HepG2 (cell line): ENCODE measurements around the gene KRTAP4-16. TPM values are rescaled to one million over a fixed set of nuclear protein-coding genes. Genes with fewer than 3 reads are reported as not detected.
A peak's percentile ranks its signal among the peaks of the same experiment; 100 is the strongest.
"Not testable (repeated sequence)": the region's sequence is repeated elsewhere in the genome, so short reads cannot be mapped to it uniquely, and the experiment has no call there.

ENCODE experiments used
- GABPA ChIP-seq, 2 experiments: IDR thresholded peaks; 2 replicates each; pipeline ENCODE4 v1.6.1; 2011 to 2016; ENCODE audit warnings: low read depth in 2 of 2, low read length in 1 of 2, missing biosample characterization in 1 of 2, missing genetic modification characterization in 1 of 2
- HMG20B ChIP-seq: conservative IDR thresholded peaks from 2 replicates; pipeline ENCODE4 v1.6.1; 2016; ENCODE audit warnings: missing genetic modification reagents, missing compliant biosample characterization
- IRF2 ChIP-seq: IDR thresholded peaks from 2 replicates; pipeline ENCODE4 v1.6.1; 2018; ENCODE audit warnings: missing genetic modification reagents, missing compliant biosample characterization
- MAFK ChIP-seq, 2 experiments: IDR thresholded peaks in 1 of 2; conservative IDR thresholded peaks in 1 of 2; 2 replicates each; pipeline ENCODE4 v1.6.1; 2011; ENCODE audit warnings: improper control_type of control experiment in 2 of 2, low read length in 2 of 2
- MBD4 ChIP-seq: IDR thresholded peaks from 2 replicates; pipeline ENCODE4 v1.6.1; 2012; ENCODE audit warnings: low read length, inconsistent platforms, borderline replicate concordance
- MEIS2 ChIP-seq: sonication (generic); formaldehyde crosslinking; IDR thresholded peaks from 2 replicates; pipeline ENCODE4 v1.9.0; 2021; ENCODE audit warnings: mild to moderate bottlenecking, missing genetic modification reagents
- NR2F1 ChIP-seq, 2 experiments: fragments of 450-650 bp in 1 of 2; formaldehyde crosslinking in 1 of 2; IDR thresholded peaks; 2 replicates each; pipeline versions ENCODE4 v1.5.0 to v1.6.1; 2016 to 2020; ENCODE audit warnings: mild to moderate bottlenecking in 1 of 2, missing compliant biosample characterization in 1 of 2, missing genetic modification reagents in 1 of 2, moderate library complexity in 1 of 2
- PITX1 ChIP-seq: sonication (generic); formaldehyde crosslinking; IDR thresholded peaks from 2 replicates; pipeline ENCODE4 v1.5.1; 2020; ENCODE audit warnings: mild to moderate bottlenecking, missing genetic modification reagents
- SMC3 ChIP-seq: IDR thresholded peaks from 2 replicates; pipeline ENCODE4 v1.6.1; 2011; ENCODE audit warnings: low read length, improper control_type of control experiment
- TBL1XR1 ChIP-seq: fragments of 150-350 bp; IDR thresholded peaks from 2 replicates; pipeline ENCODE4 v1.6.1; 2014; ENCODE audit warnings: borderline replicate concordance, low read length; ENCODE audit not compliant: partially characterized antibody
- TEAD3 ChIP-seq: optimal IDR thresholded peaks from 2 replicates; pipeline ENCODE3; 2016; ENCODE audit warnings: borderline replicate concordance
- ZNF292 ChIP-seq: sonication (generic); formaldehyde crosslinking; IDR thresholded peaks from 2 replicates; pipeline ENCODE4 v1.8.1; 2022; ENCODE audit warnings: mild to moderate bottlenecking, low read depth, missing genetic modification reagents, borderline replicate concordance
- polyA plus RNA-seq, 8 experiments: library from polyadenylated mRNA; depleted of rRNA in 3 of 8; stranded (reverse) in 7 of 8; unstranded in 1 of 8; fragments of >200 nt; fragmentation: Illumina TruSeq in 4 of 8; extraction: Trizol in 4 of 8; gene quantifications; 2 replicates each; pipeline versions ENCODE4 v1.2.1 to v1.2.3, GENCODE V29; 2011 to 2016; ENCODE audit warnings: low read depth in 4 of 8, missing spikeins in 1 of 8, mixed read lengths in 1 of 8; ENCODE audit not compliant: insufficient read depth in 1 of 8
- total RNA-seq, 5 experiments: library from RNA; depleted of rRNA; stranded (reverse); fragments of >200 nt; fragmentation: Illumina TruSeq; extraction: Trizol; gene quantifications; 2 replicates each; pipeline ENCODE4 v1.2.3, GENCODE V29; 2016; ENCODE audit warnings: low read depth in 1 of 5
- TF ChIP-seq, protein P1 (sequence below): sonication (generic); formaldehyde crosslinking; IDR thresholded peaks from 2 replicates; pipeline ENCODE4 v1.4.0; 2020; ENCODE audit warnings: mild to moderate bottlenecking, missing genetic modification reagents, borderline replicate concordance
- TF ChIP-seq, protein P2 (sequence below): IDR thresholded peaks from 2 replicates; pipeline ENCODE4 v1.6.1; 2016
- TF ChIP-seq, protein P3 (sequence below): sonication (generic); formaldehyde crosslinking; IDR thresholded peaks from 2 replicates; pipeline ENCODE4 v1.4.0; 2020; ENCODE audit warnings: missing genetic modification reagents
- TF ChIP-seq, protein P4 (sequence below): sonication (generic); formaldehyde crosslinking; IDR thresholded peaks from 2 replicates; pipeline ENCODE4 v1.5.1; 2020; ENCODE audit warnings: mild to moderate bottlenecking, missing genetic modification reagents

Gene KRTAP4-16
- total and polyA plus RNA-seq, 2 of the 13 experiments (the other 11 are each of a cell fraction or from before 2014, with no cell fraction given), result not detected

DNA sequence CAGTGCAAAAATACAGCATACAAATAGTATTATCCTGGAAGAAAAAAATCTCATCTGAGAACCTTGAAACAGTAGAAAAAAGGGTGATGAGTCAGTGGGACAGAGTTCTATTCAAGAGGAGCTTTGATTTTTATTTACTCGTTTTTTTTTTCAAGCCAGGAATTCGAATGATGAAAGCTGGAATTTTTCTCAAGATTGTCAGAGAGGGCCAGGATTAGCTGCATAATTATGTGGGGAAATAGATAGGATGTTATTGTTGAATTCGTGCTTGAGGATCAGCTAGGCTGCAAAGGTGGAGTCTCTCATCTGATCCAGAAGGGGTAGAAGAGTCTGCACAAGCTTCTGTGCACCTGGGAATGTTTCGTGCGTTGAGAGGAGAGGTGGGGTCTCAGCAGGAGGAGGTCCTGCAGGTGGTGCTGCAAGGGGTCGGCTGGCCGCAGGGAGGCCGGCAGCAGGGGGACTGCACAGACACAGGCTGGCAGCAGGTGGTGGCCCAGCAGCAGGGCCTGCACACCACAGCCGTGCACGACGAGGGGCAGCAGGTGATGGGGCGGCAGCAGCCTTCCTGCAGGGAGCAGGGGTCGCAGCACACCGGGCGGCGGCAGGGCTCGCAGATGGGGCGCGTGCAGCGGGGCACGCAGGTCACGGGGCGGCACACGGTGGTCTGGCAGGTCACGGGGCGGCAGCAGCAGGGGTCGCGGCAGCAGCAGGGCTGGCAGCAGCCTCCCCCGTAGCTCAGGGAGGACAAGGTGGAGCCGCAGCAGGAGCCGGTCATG is 42.5 kb downstream of the KRTAP4-16 start (continued):
- TF ChIP-seq, protein P1, sequence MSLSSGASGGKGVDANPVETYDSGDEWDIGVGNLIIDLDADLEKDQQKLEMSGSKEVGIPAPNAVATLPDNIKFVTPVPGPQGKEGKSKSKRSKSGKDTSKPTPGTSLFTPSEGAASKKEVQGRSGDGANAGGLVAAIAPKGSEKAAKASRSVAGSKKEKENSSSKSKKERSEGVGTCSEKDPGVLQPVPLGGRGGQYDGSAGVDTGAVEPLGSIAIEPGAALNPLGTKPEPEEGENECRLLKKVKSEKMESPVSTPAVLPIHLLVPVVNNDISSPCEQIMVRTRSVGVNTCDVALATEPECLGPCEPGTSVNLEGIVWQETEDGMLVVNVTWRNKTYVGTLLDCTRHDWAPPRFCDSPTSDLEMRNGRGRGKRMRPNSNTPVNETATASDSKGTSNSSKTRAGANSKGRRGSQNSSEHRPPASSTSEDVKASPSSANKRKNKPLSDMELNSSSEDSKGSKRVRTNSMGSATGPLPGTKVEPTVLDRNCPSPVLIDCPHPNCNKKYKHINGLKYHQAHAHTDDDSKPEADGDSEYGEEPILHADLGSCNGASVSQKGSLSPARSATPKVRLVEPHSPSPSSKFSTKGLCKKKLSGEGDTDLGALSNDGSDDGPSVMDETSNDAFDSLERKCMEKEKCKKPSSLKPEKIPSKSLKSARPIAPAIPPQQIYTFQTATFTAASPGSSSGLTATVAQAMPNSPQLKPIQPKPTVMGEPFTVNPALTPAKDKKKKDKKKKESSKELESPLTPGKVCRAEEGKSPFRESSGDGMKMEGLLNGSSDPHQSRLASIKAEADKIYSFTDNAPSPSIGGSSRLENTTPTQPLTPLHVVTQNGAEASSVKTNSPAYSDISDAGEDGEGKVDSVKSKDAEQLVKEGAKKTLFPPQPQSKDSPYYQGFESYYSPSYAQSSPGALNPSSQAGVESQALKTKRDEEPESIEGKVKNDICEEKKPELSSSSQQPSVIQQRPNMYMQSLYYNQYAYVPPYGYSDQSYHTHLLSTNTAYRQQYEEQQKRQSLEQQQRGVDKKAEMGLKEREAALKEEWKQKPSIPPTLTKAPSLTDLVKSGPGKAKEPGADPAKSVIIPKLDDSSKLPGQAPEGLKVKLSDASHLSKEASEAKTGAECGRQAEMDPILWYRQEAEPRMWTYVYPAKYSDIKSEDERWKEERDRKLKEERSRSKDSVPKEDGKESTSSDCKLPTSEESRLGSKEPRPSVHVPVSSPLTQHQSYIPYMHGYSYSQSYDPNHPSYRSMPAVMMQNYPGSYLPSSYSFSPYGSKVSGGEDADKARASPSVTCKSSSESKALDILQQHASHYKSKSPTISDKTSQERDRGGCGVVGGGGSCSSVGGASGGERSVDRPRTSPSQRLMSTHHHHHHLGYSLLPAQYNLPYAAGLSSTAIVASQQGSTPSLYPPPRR, result peak; percentile 70; the same call in 1 of the 2 replicates
- not testable (repeated sequence) for TF ChIP-seq GABPA (IDR thresholded peaks at IDR 0.05; ENCODE audit: low read depth, low read length)
- TF ChIP-seq GABPA (CRISPR knock-in tag; IDR thresholded peaks at IDR 0.05; ENCODE audit: low read depth) (0 out of 2 replicates have a peak, but pooled peaks have one; percentile 30), TBL1XR1 (peak; percentile 55), MBD4 (peak; percentile 79; the same call in 1 of the 2 replicates), HMG20B (CRISPR knock-in tag) (peak; percentile 94), NR2F1 (CRISPR knock-in tag; IDR thresholded peaks at IDR 0.05) (peak in 1 of 2 experiments; percentile 64; a peak in 1 of 4 replicates), IRF2 (CRISPR knock-in tag) (peak; percentile 73; the same call in 1 of the 2 replicates), MAFK (conservative IDR thresholded peaks at IDR 0.05 in 1 of 2, IDR thresholded peaks at IDR 0.05 in 1 of 2; ENCODE audit: low read length in 2 of 2) (peak in 1 of 2 experiments; percentile 28; a peak in 1 of 4 replicates), MEIS2 (CRISPR knock-in tag) (peak; percentile 34; the same call in 1 of the 2 replicates), ZNF292 (CRISPR knock-in tag) (0 out of 2 replicates have a peak, but pooled peaks have one; percentile 40), SMC3 (peak; percentile 18; the same call in 1 of the 2 replicates), PITX1 (peak; percentile 82), TEAD3 (CRISPR knock-in tag) (peak; percentile 98)
- TF ChIP-seq, protein P2, sequence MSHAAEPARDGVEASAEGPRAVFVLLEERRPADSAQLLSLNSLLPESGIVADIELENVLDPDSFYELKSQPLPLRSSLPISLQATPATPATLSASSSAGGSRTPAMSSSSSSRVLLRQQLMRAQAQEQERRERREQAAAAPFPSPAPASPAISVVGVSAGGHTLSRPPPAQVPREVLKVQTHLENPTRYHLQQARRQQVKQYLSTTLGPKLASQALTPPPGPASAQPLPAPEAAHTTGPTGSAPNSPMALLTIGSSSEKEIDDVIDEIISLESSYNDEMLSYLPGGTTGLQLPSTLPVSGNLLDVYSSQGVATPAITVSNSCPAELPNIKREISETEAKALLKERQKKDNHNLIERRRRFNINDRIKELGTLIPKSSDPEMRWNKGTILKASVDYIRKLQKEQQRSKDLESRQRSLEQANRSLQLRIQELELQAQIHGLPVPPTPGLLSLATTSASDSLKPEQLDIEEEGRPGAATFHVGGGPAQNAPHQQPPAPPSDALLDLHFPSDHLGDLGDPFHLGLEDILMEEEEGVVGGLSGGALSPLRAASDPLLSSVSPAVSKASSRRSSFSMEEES, result peak; percentile 60; the same call in 1 of the 2 replicates
- TF ChIP-seq, protein P3, sequence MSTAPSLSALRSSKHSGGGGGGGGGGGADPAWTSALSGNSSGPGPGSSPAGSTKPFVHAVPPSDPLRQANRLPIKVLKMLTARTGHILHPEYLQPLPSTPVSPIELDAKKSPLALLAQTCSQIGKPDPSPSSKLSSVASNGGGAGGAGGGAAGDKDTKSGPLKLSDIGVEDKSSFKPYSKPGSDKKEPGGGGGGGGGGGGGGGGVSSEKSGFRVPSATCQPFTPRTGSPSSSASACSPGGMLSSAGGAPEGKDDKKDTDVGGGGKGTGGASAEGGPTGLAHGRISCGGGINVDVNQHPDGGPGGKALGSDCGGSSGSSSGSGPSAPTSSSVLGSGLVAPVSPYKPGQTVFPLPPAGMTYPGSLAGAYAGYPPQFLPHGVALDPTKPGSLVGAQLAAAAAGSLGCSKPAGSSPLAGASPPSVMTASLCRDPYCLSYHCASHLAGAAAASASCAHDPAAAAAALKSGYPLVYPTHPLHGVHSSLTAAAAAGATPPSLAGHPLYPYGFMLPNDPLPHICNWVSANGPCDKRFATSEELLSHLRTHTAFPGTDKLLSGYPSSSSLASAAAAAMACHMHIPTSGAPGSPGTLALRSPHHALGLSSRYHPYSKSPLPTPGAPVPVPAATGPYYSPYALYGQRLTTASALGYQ (CRISPR knock-in tag), result peak; percentile 91; the same call in 1 of the 2 replicates
- TF ChIP-seq, protein P4, sequence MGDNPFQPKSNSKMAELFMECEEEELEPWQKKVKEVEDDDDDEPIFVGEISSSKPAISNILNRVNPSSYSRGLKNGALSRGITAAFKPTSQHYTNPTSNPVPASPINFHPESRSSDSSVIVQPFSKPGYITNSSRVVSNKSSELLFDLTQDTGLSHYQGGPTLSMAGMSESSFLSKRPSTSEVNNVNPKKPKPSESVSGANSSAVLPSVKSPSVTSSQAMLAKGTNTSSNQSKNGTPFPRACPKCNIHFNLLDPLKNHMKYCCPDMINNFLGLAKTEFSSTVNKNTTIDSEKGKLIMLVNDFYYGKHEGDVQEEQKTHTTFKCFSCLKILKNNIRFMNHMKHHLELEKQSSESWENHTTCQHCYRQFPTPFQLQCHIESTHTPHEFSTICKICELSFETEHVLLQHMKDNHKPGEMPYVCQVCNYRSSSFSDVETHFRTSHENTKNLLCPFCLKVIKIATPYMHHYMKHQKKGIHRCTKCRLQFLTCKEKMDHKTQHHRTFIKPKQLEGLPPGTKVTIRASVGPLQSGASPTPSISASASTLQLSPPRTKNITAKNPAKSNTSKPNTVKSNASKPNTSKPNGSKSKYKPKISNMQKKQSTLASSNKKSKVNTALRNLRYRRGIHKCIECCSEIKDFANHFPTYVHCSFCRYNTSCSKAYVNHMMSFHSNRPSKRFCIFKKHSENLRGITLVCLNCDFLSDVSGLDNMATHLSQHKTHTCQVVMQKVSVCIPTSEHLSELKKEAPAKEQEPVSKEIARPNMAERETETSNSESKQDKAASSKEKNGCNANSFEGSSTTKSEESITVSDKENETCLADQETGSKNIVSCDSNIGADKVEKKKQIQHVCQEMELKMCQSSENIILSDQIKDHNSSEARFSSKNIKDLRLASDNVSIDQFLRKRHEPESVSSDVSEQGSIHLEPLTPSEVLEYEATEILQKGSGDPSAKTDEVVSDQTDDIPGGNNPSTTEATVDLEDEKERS (CRISPR knock-in tag), result 0 out of 2 replicates have a peak, but pooled peaks have one; percentile 40
